ENCODE data around the gene UNK.

DNA sequence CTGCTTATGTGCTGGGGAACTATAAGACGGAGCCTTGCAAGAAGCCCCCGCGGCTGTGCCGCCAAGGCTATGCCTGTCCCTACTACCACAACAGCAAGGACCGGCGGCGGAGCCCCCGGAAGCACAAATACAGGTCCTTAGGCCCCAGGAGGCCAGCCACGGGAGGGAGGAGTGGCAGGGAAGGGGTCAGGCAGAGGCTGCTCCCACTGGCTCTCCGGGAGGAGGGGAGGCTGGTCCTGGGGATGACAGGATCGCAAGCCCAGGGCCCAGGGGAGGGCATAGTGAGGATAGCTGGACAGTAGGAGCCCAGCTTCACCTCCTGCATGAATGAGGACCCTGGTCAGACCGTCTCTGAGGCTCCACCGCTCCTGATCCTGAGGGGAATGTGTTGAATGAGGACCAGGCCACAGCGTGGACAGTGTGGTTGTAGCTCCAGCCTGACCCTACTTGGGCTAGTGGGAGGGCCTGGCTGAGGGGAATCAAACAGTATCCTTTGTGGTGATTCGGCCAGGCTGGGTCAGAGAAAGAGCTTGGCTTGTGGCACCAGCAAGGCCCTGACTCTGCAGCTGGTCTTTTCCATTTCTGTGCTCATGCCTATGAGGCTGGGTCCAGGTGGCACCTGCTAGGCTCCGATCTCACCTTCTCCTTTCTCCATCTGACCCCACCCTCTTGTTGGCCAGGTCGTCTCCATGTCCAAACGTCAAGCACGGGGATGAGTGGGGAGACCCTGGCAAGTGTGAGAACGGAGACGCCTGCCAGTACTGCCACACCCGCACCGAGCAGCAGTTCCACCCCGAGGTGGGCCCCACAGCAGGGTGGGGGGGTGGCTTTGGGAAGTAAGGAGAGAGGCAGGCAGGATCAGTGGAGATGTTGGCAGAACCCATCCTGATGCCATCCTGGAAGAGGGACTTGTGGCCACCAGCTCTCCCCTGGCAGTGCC, 28.7 kb downstream of the UNK start:
- TF ChIP-seq EZH2 (IDR thresholded peaks at IDR 0.05; ENCODE audit: insufficient read depth, poor library complexity, severe bottlenecking) (no peak), EZH2phosphoT487 (IDR thresholded peaks at IDR 0.05; ENCODE audit: insufficient read depth, low read depth) (no peak)
